HG02870 (cell line): ENCODE data around the gene PGM2.
A peak's percentile ranks its signal among the peaks of the same experiment; 100 is the strongest.
"Not testable (repeated sequence)": the region's sequence is repeated elsewhere in the genome, so short reads cannot be mapped to it uniquely, and the experiment has no call there.

ENCODE experiments used
- ATAC-seq: cut with Tn5 transposase; IDR thresholded peaks from one replicate; pipeline ENCODE4 v1.9.1; 2021; ENCODE audit warnings: mild to moderate bottlenecking, moderate library complexity; ENCODE audit not compliant: unreplicated experiment

Gene PGM2

GRCh38 chr4:37816719-37817118, 9.8 kb upstream of the PGM2 start:
- no peak for ATAC-seq

- ATAC-seq = no peak
Observed at GRCh38 chr4:37818752-37819151, 7.7 kb upstream of the PGM2 start.

- not testable (repeated sequence) for ATAC-seq
Observed at GRCh38 chr4:37820458-37820857, 6.0 kb upstream of the PGM2 start.

GRCh38 chr4:37821953-37822605, 4.4 kb upstream of the PGM2 start:
- ATAC-seq = no peak

GRCh38 chr4:37825501-37825900, 985 bp upstream of the PGM2 start:
- ATAC-seq = not testable (repeated sequence)

- ATAC-seq = peak; percentile 3
Observed at GRCh38 chr4:37825968-37826294, 555 bp upstream of the PGM2 start.

- peak; percentile 46 for ATAC-seq
Observed at GRCh38 chr4:37827030-37827685, 672 bp downstream of the PGM2 start.

GRCh38 chr4:37827802-37828321, 1.4 kb downstream of the PGM2 start:
- ATAC-seq = no peak

GRCh38 chr4:37828843-37829242, 2.4 kb downstream of the PGM2 start:
- ATAC-seq = no peak

- no peak for ATAC-seq
Observed at GRCh38 chr4:37830640-37831039, 4.2 kb downstream of the PGM2 start.

- ATAC-seq = no peak
Observed at GRCh38 chr4:37835031-37835430, 8.5 kb downstream of the PGM2 start.

- no peak for ATAC-seq
Observed at GRCh38 chr4:37835806-37836205, 9.3 kb downstream of the PGM2 start.

GRCh38 chr4:37836274-37836673, 9.8 kb downstream of the PGM2 start:
- ATAC-seq = no peak

- no peak for ATAC-seq
Observed at GRCh38 chr4:37836838-37837440, 10.5 kb downstream of the PGM2 start.

- ATAC-seq = no peak
Observed at GRCh38 chr4:37837446-37837845, 11.0 kb downstream of the PGM2 start.

GRCh38 chr4:37839426-37839825, 12.9 kb downstream of the PGM2 start:
- no peak for ATAC-seq

GRCh38 chr4:37844204-37844603, 17.7 kb downstream of the PGM2 start:
- ATAC-seq = no peak

GRCh38 chr4:37845201-37845600, 18.7 kb downstream of the PGM2 start:
- ATAC-seq = no peak

GRCh38 chr4:37847311-37847884, 20.9 kb downstream of the PGM2 start:
- ATAC-seq = no peak

- no peak for ATAC-seq
Observed at GRCh38 chr4:37852376-37852775, 25.9 kb downstream of the PGM2 start.

- ATAC-seq = no peak
Observed at GRCh38 chr4:37858112-37858511, 31.6 kb downstream of the PGM2 start.

- ATAC-seq = no peak
Observed at GRCh38 chr4:37858872-37859271, 32.4 kb downstream of the PGM2 start.
